Measurements from ENCODE around the gene DIO2.

DIO2 gene

DNA sequence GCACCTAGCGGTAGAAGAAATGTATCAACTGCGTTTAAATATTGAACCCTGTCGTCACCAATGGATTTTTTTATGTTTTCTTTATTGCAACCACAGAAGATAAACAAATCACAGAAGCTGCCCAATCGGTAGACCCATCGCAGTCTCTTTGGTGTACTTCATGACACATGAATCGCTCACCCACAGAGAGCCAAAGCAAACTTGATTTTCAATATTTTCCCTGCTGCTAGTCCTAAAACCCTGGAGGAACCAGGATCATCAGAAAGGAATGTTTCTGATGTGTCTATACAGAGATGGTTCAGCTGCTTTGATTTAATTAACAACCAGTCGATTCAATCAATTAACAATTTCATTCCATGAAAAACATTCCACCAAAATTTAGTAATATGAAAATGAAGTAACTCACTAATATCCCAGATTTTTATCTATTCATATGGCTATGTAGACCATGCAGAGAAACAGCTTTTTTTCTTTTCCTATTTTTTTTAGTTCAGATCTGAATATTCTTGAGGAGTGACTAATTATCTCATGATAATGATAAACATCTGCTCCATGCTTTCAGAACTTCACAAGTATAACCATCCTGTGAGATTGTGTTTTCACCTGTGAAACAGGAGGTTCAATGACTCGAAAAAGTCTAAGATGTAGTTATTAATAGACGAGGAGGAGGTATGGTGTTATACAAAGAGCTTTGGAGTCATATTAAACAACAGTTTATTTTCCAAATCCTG lies 46.1 kb downstream of the DIO2 start:
- TF ChIP-seq, protein P1, sequence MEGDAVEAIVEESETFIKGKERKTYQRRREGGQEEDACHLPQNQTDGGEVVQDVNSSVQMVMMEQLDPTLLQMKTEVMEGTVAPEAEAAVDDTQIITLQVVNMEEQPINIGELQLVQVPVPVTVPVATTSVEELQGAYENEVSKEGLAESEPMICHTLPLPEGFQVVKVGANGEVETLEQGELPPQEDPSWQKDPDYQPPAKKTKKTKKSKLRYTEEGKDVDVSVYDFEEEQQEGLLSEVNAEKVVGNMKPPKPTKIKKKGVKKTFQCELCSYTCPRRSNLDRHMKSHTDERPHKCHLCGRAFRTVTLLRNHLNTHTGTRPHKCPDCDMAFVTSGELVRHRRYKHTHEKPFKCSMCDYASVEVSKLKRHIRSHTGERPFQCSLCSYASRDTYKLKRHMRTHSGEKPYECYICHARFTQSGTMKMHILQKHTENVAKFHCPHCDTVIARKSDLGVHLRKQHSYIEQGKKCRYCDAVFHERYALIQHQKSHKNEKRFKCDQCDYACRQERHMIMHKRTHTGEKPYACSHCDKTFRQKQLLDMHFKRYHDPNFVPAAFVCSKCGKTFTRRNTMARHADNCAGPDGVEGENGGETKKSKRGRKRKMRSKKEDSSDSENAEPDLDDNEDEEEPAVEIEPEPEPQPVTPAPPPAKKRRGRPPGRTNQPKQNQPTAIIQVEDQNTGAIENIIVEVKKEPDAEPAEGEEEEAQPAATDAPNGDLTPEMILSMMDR (conservative IDR thresholded peaks at IDR 0.05; ENCODE audit: low read length): no peak
- no peak for TF ChIP-seq EZH2phosphoT487 (IDR thresholded peaks at IDR 0.05; ENCODE audit: borderline replicate concordance)
- H3K4me2 ChIP-seq (ENCODE audit: low read depth, low read length, poor library complexity, severe bottlenecking): no peak overlapping the region
- H3K27me3 ChIP-seq (ENCODE audit: insufficient read depth, low read length, poor library complexity, severe bottlenecking): no peaks in the 10 kb centered on the region
- H3K79me2 ChIP-seq (ENCODE audit: insufficient read depth, low read length): no peaks in the 10 kb centered on the region
- no peaks in the 10 kb centered on the region for H3K9me2 ChIP-seq (replicated peaks; ENCODE audit: low read depth, low read length)
- no peak overlapping the region for H3K9ac ChIP-seq (ENCODE audit: low read depth, low read length, poor library complexity, severe bottlenecking)
- no peaks in the 10 kb centered on the region for H3K4me1 ChIP-seq (ENCODE audit: insufficient read depth, low read length, poor library complexity, severe bottlenecking)
- H2AFZ ChIP-seq (ENCODE audit: low read length): no peak overlapping the region
- H3K4me3 ChIP-seq (ENCODE audit: low read length, poor library complexity, severe bottlenecking): no peak overlapping the region
- H3K9me3 ChIP-seq (ENCODE audit: insufficient read depth, low read depth, low read length): no peaks in the 10 kb centered on the region
- no peaks in the 10 kb centered on the region for H4K20me1 ChIP-seq (ENCODE audit: insufficient read depth, low read length, poor library complexity, severe bottlenecking)
- H3K36me3 ChIP-seq (ENCODE audit: insufficient read depth, low read length): no peaks in the 10 kb centered on the region
- no peaks in the 10 kb centered on the region for H3F3A ChIP-seq (ENCODE audit: low read depth)

GRCh38 chr14:80152763-80153162 lies 58.5 kb downstream of the DIO2 start:
- H3K36me3 ChIP-seq (ENCODE audit: insufficient read depth, low read length): no peaks in the 10 kb centered on the region
- no peaks in the 10 kb centered on the region for H3K27me3 ChIP-seq (ENCODE audit: insufficient read depth, low read length, poor library complexity, severe bottlenecking)
- H3K4me2 ChIP-seq (ENCODE audit: low read depth, low read length, poor library complexity, severe bottlenecking): no peak overlapping the region
- no peaks in the 10 kb centered on the region for H3K79me2 ChIP-seq (ENCODE audit: insufficient read depth, low read length)
- no peak overlapping the region for H3K4me3 ChIP-seq (ENCODE audit: low read length, poor library complexity, severe bottlenecking)
- H3K9ac ChIP-seq (ENCODE audit: low read depth, low read length, poor library complexity, severe bottlenecking): no peak overlapping the region
- no peaks in the 10 kb centered on the region for H3K4me1 ChIP-seq (ENCODE audit: insufficient read depth, low read length, poor library complexity, severe bottlenecking)
- TF ChIP-seq, protein P1 (conservative IDR thresholded peaks at IDR 0.05; ENCODE audit: low read length): no peak
- TF ChIP-seq EZH2phosphoT487 (IDR thresholded peaks at IDR 0.05; ENCODE audit: borderline replicate concordance): no peak
- H3F3A ChIP-seq (ENCODE audit: low read depth): no peaks in the 10 kb centered on the region
- H3K9me2 ChIP-seq (replicated peaks; ENCODE audit: low read depth, low read length): no peaks in the 10 kb centered on the region
- H3K9me3 ChIP-seq (ENCODE audit: insufficient read depth, low read depth, low read length): no peaks in the 10 kb centered on the region
- H2AFZ ChIP-seq (ENCODE audit: low read length): no peak overlapping the region
- H4K20me1 ChIP-seq (ENCODE audit: insufficient read depth, low read length, poor library complexity, severe bottlenecking): no peaks in the 10 kb centered on the region

DNA sequence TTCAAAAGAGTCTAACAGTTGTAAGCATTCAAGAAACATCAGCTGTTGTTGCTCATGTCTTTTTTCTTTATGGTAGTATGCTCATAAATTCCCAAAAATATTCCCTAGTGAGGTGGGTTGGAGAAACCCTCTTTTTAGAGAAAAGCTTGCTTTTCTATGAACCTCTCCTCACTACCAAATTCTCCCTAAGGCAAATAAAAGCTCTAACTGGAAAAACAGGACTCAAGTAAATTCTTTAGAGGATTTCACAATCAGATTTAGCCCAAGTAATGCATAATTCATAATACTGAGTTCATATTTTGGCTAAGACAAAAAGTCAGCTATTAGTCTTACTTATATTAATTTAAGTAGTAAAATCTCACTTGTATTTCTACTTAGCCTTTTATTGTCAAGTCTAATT lies 59.1 kb downstream of the DIO2 start:
- H3K9me3 ChIP-seq (ENCODE audit: insufficient read depth, low read depth, low read length): no peaks in the 10 kb centered on the region
- H3K4me3 ChIP-seq (ENCODE audit: low read length, poor library complexity, severe bottlenecking): no peak overlapping the region
- no peak overlapping the region for H3K4me2 ChIP-seq (ENCODE audit: low read depth, low read length, poor library complexity, severe bottlenecking)
- no peaks in the 10 kb centered on the region for H3K9me2 ChIP-seq (replicated peaks; ENCODE audit: low read depth, low read length)
- H3K36me3 ChIP-seq (ENCODE audit: insufficient read depth, low read length): no peaks in the 10 kb centered on the region
- H2AFZ ChIP-seq (ENCODE audit: low read length): no peak overlapping the region
- H3K4me1 ChIP-seq (ENCODE audit: insufficient read depth, low read length, poor library complexity, severe bottlenecking): no peaks in the 10 kb centered on the region
- H4K20me1 ChIP-seq (ENCODE audit: insufficient read depth, low read length, poor library complexity, severe bottlenecking): no peaks in the 10 kb centered on the region
- TF ChIP-seq, protein P1 (conservative IDR thresholded peaks at IDR 0.05; ENCODE audit: low read length): no peak
- no peak for TF ChIP-seq EZH2phosphoT487 (IDR thresholded peaks at IDR 0.05; ENCODE audit: borderline replicate concordance)
- H3K27me3 ChIP-seq (ENCODE audit: insufficient read depth, low read length, poor library complexity, severe bottlenecking): no peaks in the 10 kb centered on the region
- H3F3A ChIP-seq (ENCODE audit: low read depth): no peaks in the 10 kb centered on the region
- no peaks in the 10 kb centered on the region for H3K79me2 ChIP-seq (ENCODE audit: insufficient read depth, low read length)
- no peak overlapping the region for H3K9ac ChIP-seq (ENCODE audit: low read depth, low read length, poor library complexity, severe bottlenecking)
